Skin epidermis (tissue), 12 donors: Measurements from ENCODE around the gene ZNF567.
"Not testable (repeated sequence)": the region's sequence is repeated elsewhere in the genome, so short reads cannot be mapped to it uniquely, and the experiment has no call there.

Experiments
- H3K27ac ChIP-seq, 21 experiments: fragments of 200-600 bp; sonication (generic) in 11 of 21; one replicate each; pipeline ENCODE4 v1.5.0; 2020; ENCODE audit warnings: mild to moderate bottlenecking in 3 of 21, inconsistent platforms in 2 of 21, moderate library complexity in 2 of 21
- H3K4me3 ChIP-seq, 7 experiments: fragments of 200-600 bp; sonication (generic) in 2 of 7; one replicate each; pipeline ENCODE4 v1.5.0; 2020; ENCODE audit warnings: inconsistent platforms in 2 of 7, mild to moderate bottlenecking in 2 of 7, moderate library complexity in 1 of 7

Gene ZNF567

GRCh38 chr19:36687214-36688056 lies at the start of gene ZNF567:
TSS of gene ZNF567 (plus strand) at chr19:36687612. CDS start at chr19:36694868, 7,256 bp downstream.
- H3K4me3 ChIP-seq: peak within 1 kb of the TSS; percentile 61 to 82 (median 76)
- H3K27ac ChIP-seq: peak within 1 kb of the TSS in 20 of 21 experiments; percentile 53 to 88 (median 81)

GRCh38 chr19:36638862-36639510 lies 48.4 kb upstream of the ZNF567 start:
- H3K4me3 ChIP-seq: no peak overlapping the region
- H3K27ac ChIP-seq: no peak overlapping the region

GRCh38 chr19:36646746-36647145 lies 40.7 kb upstream of the ZNF567 start:
- Histone ChIP-seq H3K27ac (no peak overlapping the region), H3K4me3 (no peak overlapping the region)

GRCh38 chr19:36652958-36653357 lies 34.5 kb upstream of the ZNF567 start:
- Histone ChIP-seq H3K27ac (no peak overlapping the region), H3K4me3 (no peak overlapping the region)

- Histone ChIP-seq H3K4me3 (peak overlapping the region; percentile 60 to 90 (median 70)), H3K27ac (peak overlapping the region in 9 of 21 experiments; percentile 33 to 88 (median 76))
Observed at GRCh38 chr19:36665832-36666231, 21.6 kb upstream of the ZNF567 start.

GRCh38 chr19:36668646-36669045 lies 18.8 kb upstream of the ZNF567 start:
- H3K4me3 ChIP-seq: no peak overlapping the region

GRCh38 chr19:36672368-36672767 lies 15.0 kb upstream of the ZNF567 start:
- H3K4me3 ChIP-seq: no peak overlapping the region
- H3K27ac ChIP-seq: no peak overlapping the region

More at GRCh38 chr19:36668646-36669045, 18.8 kb upstream of the ZNF567 start:
- H3K27ac ChIP-seq: no peak overlapping the region

- Histone ChIP-seq H3K27ac (no peak overlapping the region), H3K4me3 (no peak overlapping the region)
Observed at GRCh38 chr19:36674201-36674600, 13.2 kb upstream of the ZNF567 start.

GRCh38 chr19:36679455-36679854 lies 8.0 kb upstream of the ZNF567 start:
- H3K27ac ChIP-seq: no peak overlapping the region
- H3K4me3 ChIP-seq: no peak overlapping the region

- H3K27ac ChIP-seq: no peak overlapping the region
- no peak overlapping the region for H3K4me3 ChIP-seq
Observed at GRCh38 chr19:36685835-36686234, 1.6 kb upstream of the ZNF567 start.

GRCh38 chr19:36686365-36687213 lies 823 bp upstream of the ZNF567 start:
- peak overlapping the region in 19 of 21 experiments; percentile 6 to 88 (median 77) for H3K27ac ChIP-seq
- H3K4me3 ChIP-seq: peak overlapping the region; percentile 61 to 82 (median 76)

GRCh38 chr19:36688058-36688457 lies 646 bp downstream of the ZNF567 start:
- Histone ChIP-seq H3K4me3 (peak overlapping the region; percentile 61 to 82 (median 76)), H3K27ac (peak overlapping the region in 20 of 21 experiments; percentile 53 to 88 (median 81))

- no peak overlapping the region for H3K27ac ChIP-seq
- no peak overlapping the region for H3K4me3 ChIP-seq
Observed at GRCh38 chr19:36707134-36707533, 19.7 kb downstream of the ZNF567 start.

- Histone ChIP-seq H3K27ac (no peak overlapping the region), H3K4me3 (no peak overlapping the region)
Observed at GRCh38 chr19:36709423-36709822, 22.0 kb downstream of the ZNF567 start.

- no peak overlapping the region for H3K27ac ChIP-seq
- H3K4me3 ChIP-seq: no peak overlapping the region
Observed at GRCh38 chr19:36719687-36720556, 32.5 kb downstream of the ZNF567 start.

GRCh38 chr19:36736166-36736565 lies 48.8 kb downstream of the ZNF567 start:
- not testable (repeated sequence) for H3K4me3 ChIP-seq, H3K27ac ChIP-seq

- no peak overlapping the region for H3K27ac ChIP-seq
- no peak overlapping the region for H3K4me3 ChIP-seq
Observed at GRCh38 chr19:36745870-36746269, 58.5 kb downstream of the ZNF567 start.

GRCh38 chr19:36747750-36748149 lies 60.3 kb downstream of the ZNF567 start:
- H3K4me3 ChIP-seq: no peak overlapping the region

More at GRCh38 chr19:36747750-36748149, 60.3 kb downstream of the ZNF567 start:
- no peak overlapping the region for H3K27ac ChIP-seq
